Adrenal gland (tissue), 12 donors: Measurements from ENCODE around the gene FSTL5. TPM values are rescaled to one million over a fixed set of nuclear protein-coding genes. Genes with fewer than 3 reads are reported as not detected.

Experiments
- DNase-seq, 7 donors: peaks; one replicate each; pipeline ENCODE4 v3.0.0-alpha.2; 2019 to 2020
- H3K27ac ChIP-seq, 5 donors: fragments of 200-600 bp; sonication (generic) in 4 of 5; 1 replicate in 3 of 5; 2 replicates in 2 of 5; pipeline versions ENCODE4 v1.5.1 to v1.8.0; 2016 to 2020; ENCODE audit warnings: mild to moderate bottlenecking in 1 of 5
- H3K27me3 ChIP-seq: fragments of 200-600 bp; 2 replicates; pipeline ENCODE4 v1.8.0; 2021
- H3K36me3 ChIP-seq, 2 donors: fragments of 200-600 bp; replicated peaks in 1 of 2; 1 replicate in 1 of 2; 2 replicates in 1 of 2; pipeline versions ENCODE4 v1.5.1 to v1.8.0; 2018 to 2022
- H3K4me1 ChIP-seq, 2 donors: fragments of 200-600 bp; replicated peaks in 1 of 2; 1 replicate in 1 of 2; 2 replicates in 1 of 2; pipeline versions ENCODE4 v1.5.1 to v1.8.0; 2018 to 2021
- H3K4me3 ChIP-seq, 4 donors: fragments of 200-600 bp; sonication (generic) in 3 of 4; one replicate each; pipeline ENCODE4 v1.5.1; 2016 to 2018
- H3K9me3 ChIP-seq, 3 donors: fragments of 200-600 bp; sonication (generic) in 1 of 3; replicated peaks in 1 of 3; 1 replicate in 2 of 3; 2 replicates in 1 of 3; pipeline versions ENCODE4 v1.5.1 to v1.8.0; 2016 to 2021
- CTCF ChIP-seq, 6 experiments: fragments of 450-650 bp in 4 of 6; fragments of 200-600 bp in 2 of 6; sonication (generic) in 1 of 6; IDR thresholded peaks; 1 replicate in 5 of 6; 2 replicates in 1 of 6; pipeline versions ENCODE4 v1.5.1 to v1.8.0; 2016 to 2021; ENCODE audit warnings: antibody characterized with exemption in 6 of 6, mild to moderate bottlenecking in 2 of 6, moderate library complexity in 1 of 6
- POLR2A ChIP-seq, 2 donors: fragments of 450-650 bp; IDR thresholded peaks; one replicate each; pipeline ENCODE4 v1.6.1; 2017; ENCODE audit warnings: antibody characterized with exemption in 2 of 2, mild to moderate bottlenecking in 2 of 2, moderate library complexity in 1 of 2
- WGBS, 4 donors: extraction: QIAGEN DNeasy Blood & Tissue Kit in 2 of 4; methylation state at CpG; one replicate each; pipeline versions ENCODE4 v1.1.5 to v1.1.7; 2013 to 2017; 5-methylcytosine and 5-hydroxymethylcytosine counted together
- intact Hi-C, 2 donors: fragments of 100-400 bp; cut with DNase I; formaldehyde crosslinking; loops; one replicate each; pipeline versions ENCODE4 v1.14.1 to v1.15.0; 2022 to 2023
- polyA plus RNA-seq, 3 donors: library from polyadenylated mRNA; stranded (reverse); fragments of 200-250 nt in 2 of 3; fragments of 350-450 nt in 1 of 3; fragmentation: Illumina TruSeq in 1 of 3; extraction: RNeasy Lipid Tissue Mini Kit (QIAGEN cat#74804) in 1 of 3; gene quantifications; one replicate each; pipeline ENCODE4 v1.2.3, GENCODE V29; 2013 to 2014
- total RNA-seq, 9 donors: library from RNA; depleted of rRNA in 4 of 9; stranded (reverse); fragments of >200 nt in 4 of 9; fragments of 120-200 nt in 1 of 9; fragmentation: NEBNext Ultra II Directional in 1 of 9; extraction: Animal tissue kit (Norgen Biotek cat#: 25700) in 1 of 9; gene quantifications; one replicate each; pipeline versions ENCODE4 v1.1.0 to v1.2.4, GENCODE V29; 2013 to 2023
- donor health status: healthy with polysubstance abuse.
- donor health status: Bipolar disorder and iron deficiency.
- donor health status: DM: yes; HTN: yes; CAD: no.
- donor health status: DM: no; HTN: no; CAD: no.
- donor health status: DM: no; HTN: no; CAD: no.
- donor health status: DM: yes; HTN: yes; CAD: no.

FSTL5 gene
- total and polyA plus RNA-seq, 12 donors: 0.10 to 7.7 (median 0.64) TPM; not detected in 3

GRCh38 chr4:162056990-162057389, 106.8 kb downstream of the FSTL5 start:
- no peaks in the 10 kb centered on the region for H3K36me3 ChIP-seq
- no peak overlapping the region for H3K4me3 ChIP-seq
- no peaks in the 10 kb centered on the region for H3K9me3 ChIP-seq
- H3K27ac ChIP-seq: no peak overlapping the region
- no peak for DNase-seq
- intact Hi-C loops: no loop called here
- TF ChIP-seq CTCF (IDR thresholded peaks at IDR 0.05) (no peak), POLR2A (IDR thresholded peaks at IDR 0.05) (no peak)
- no peaks in the 10 kb centered on the region for H3K4me1 ChIP-seq
- 38 to 49% (median 41%) methylated on average over 8 of the region's 8 CpGs for WGBS, 4 donors
- H3K27me3 ChIP-seq: no peaks in the 10 kb centered on the region

GRCh38 chr4:162046135-162046534, 117.7 kb downstream of the FSTL5 start:
- DNase-seq: no peak
- intact Hi-C loops: no loop called here
- H3K9me3 ChIP-seq: no peaks in the 10 kb centered on the region
- no peaks in the 10 kb centered on the region for H3K27me3 ChIP-seq
- TF ChIP-seq CTCF (IDR thresholded peaks at IDR 0.05) (no peak), POLR2A (IDR thresholded peaks at IDR 0.05) (no peak)
- no peak overlapping the region for H3K4me3 ChIP-seq
- H3K4me1 ChIP-seq: no peaks in the 10 kb centered on the region
- 32 to 51% (median 40%) methylated on average over 4 of the region's 4 CpGs for WGBS, 4 donors
- no peaks in the 10 kb centered on the region for H3K36me3 ChIP-seq
- H3K27ac ChIP-seq: no peak overlapping the region

- intact Hi-C loops: no loop called here
- TF ChIP-seq POLR2A (IDR thresholded peaks at IDR 0.05) (no peak), CTCF (IDR thresholded peaks at IDR 0.05) (no peak)
- no peak overlapping the region for H3K27ac ChIP-seq
Measured at GRCh38 chr4:162038112-162038511, 125.7 kb downstream of the FSTL5 start.

GRCh38 chr4:162017863-162018262, 145.9 kb downstream of the FSTL5 start:
- intact Hi-C loops: no loop called here
- TF ChIP-seq CTCF (IDR thresholded peaks at IDR 0.05) (no peak), POLR2A (IDR thresholded peaks at IDR 0.05) (no peak)
- Histone ChIP-seq H3K27me3 (no peaks in the 10 kb centered on the region), H3K9me3 (no peaks in the 10 kb centered on the region), H3K27ac (no peak overlapping the region), H3K4me3 (no peak overlapping the region), H3K36me3 (no peaks in the 10 kb centered on the region), H3K4me1 (no peaks in the 10 kb centered on the region)
- no peak for DNase-seq
- WGBS, 4 donors: 44 to 47% (median 45%) methylated on average over 2 of the region's 2 CpGs

More at GRCh38 chr4:162038112-162038511, 125.7 kb downstream of the FSTL5 start:
- DNase-seq: no peak
- Histone ChIP-seq H3K36me3 (no peaks in the 10 kb centered on the region), H3K27me3 (no peaks in the 10 kb centered on the region), H3K9me3 (peaks cover 0 to 10% (median 0%) of the 10 kb centered on the region in 3 donors), H3K4me1 (no peaks in the 10 kb centered on the region), H3K4me3 (no peak overlapping the region)
- WGBS, 4 donors: 54 to 61% (median 57%) methylated on average over 3 of the region's 3 CpGs
